SK-N-SH (cell line): ENCODE measurements around the gene CEACAM19. TPM values are rescaled to one million over a fixed set of nuclear protein-coding genes. Genes with fewer than 3 reads are reported as not detected.

Experiments used
- CTCF ChIA-PET: fragments of 300-600, 350-600 bp; formaldehyde crosslinking; extraction: SDS; loops from one replicate; lab custom pipeline; 2021; lab: Yijun Ruan, JAX
- POLR2A ChIA-PET: fragments of 350-600 bp; sonication (Branson Sonifier 250); formaldehyde crosslinking; extraction: SDS; loops from one replicate; lab custom pipeline; 2020; ENCODE audit warnings: antibody characterized with exemption, inconsistent platforms; lab: Yijun Ruan, JAX
- DNase-seq: peaks from one replicate; pipeline ENCODE4 v3.0.0; 2012
- H2AFZ ChIP-seq: fragments of 200-600 bp; sonication (generic); 2 replicates; pipeline ENCODE4 v1.8.1; 2016; ENCODE audit warnings: antibody characterized with exemption, mild to moderate bottlenecking, low read depth
- H3F3A ChIP-seq: fragments of 200-600 bp; sonication (generic); replicated peaks from 2 replicates; pipeline ENCODE3; 2016; ENCODE audit warnings: antibody characterized with exemption, mild to moderate bottlenecking; ENCODE audit not compliant: insufficient read depth
- H3K27ac ChIP-seq, 2 experiments: fragments of 200-500 bp in 1 of 2; fragments of 200-600 bp in 1 of 2; sonication (Bioruptor generic) in 1 of 2; sonication (generic), shearing (Covaris generic) in 1 of 2; 2 replicates each; pipeline versions ENCODE4 v1.5.1 to v1.6.1; 2014 to 2016; ENCODE audit warnings: low read depth in 2 of 2, inconsistent platforms in 1 of 2, low read length in 1 of 2, mild to moderate bottlenecking in 1 of 2, mixed read lengths in 1 of 2
- H3K27me3 ChIP-seq: fragments of 200-600 bp; sonication (generic), shearing (Covaris generic); 2 replicates; pipeline ENCODE4 v1.6.1; 2016; ENCODE audit warnings: mixed run types; ENCODE audit not compliant: insufficient read depth
- H3K36me3 ChIP-seq, 2 experiments: fragments of 200-500 bp in 1 of 2; fragments of 200-600 bp in 1 of 2; sonication (Bioruptor generic) in 1 of 2; sonication (generic) in 1 of 2; replicated peaks in 1 of 2; 2 replicates each; pipeline versions ENCODE3 to v1.5.1; 2014 to 2016; ENCODE audit warnings: low read length in 1 of 2, mild to moderate bottlenecking in 1 of 2; ENCODE audit not compliant: insufficient read depth in 2 of 2, control insufficient read depth in 1 of 2
- H3K4me1 ChIP-seq, 2 experiments: fragments of 200-500 bp in 1 of 2; fragments of 200-600 bp in 1 of 2; sonication (Bioruptor generic) in 1 of 2; sonication (generic), shearing (Covaris generic) in 1 of 2; 2 replicates each; pipeline versions ENCODE4 v1.5.1 to v1.6.1; 2014 to 2016; ENCODE audit warnings: low read depth in 1 of 2, low read length in 1 of 2, mixed run types in 1 of 2; ENCODE audit not compliant: insufficient read depth in 2 of 2, control insufficient read depth in 1 of 2
- H3K4me2 ChIP-seq: fragments of 200-600 bp; sonication (generic), shearing (Covaris generic); 2 replicates; pipeline ENCODE4 v1.6.1; 2017; ENCODE audit warnings: mixed run types
- H3K4me3 ChIP-seq, 2 experiments: fragments of 200-500 bp in 1 of 2; fragments of 200-600 bp in 1 of 2; sonication (Bioruptor generic) in 1 of 2; sonication (generic), shearing (Covaris generic) in 1 of 2; 2 replicates each; pipeline versions ENCODE4 v1.5.1 to v1.8.1; 2014 to 2016; ENCODE audit warnings: low read depth in 2 of 2, inconsistent platforms in 1 of 2, low read length in 1 of 2, mild to moderate bottlenecking in 1 of 2, mixed read lengths in 1 of 2, moderate library complexity in 1 of 2
- H3K79me2 ChIP-seq: fragments of 200-600 bp; sonication (generic); 2 replicates; pipeline ENCODE4 v1.8.1; 2017; ENCODE audit warnings: mild to moderate bottlenecking; ENCODE audit not compliant: insufficient read depth
- H3K9ac ChIP-seq: fragments of 200-600 bp; sonication (generic); 2 replicates; pipeline ENCODE4 v1.6.1; 2017; ENCODE audit warnings: mixed run types
- H3K9me2 ChIP-seq: fragments of 200-600 bp; sonication (generic); 2 replicates; pipeline ENCODE4 v1.6.1; 2017; ENCODE audit warnings: mixed run types
- H3K9me3 ChIP-seq: fragments of 200-600 bp; sonication (generic); 2 replicates; pipeline ENCODE4 v1.6.1; 2017; ENCODE audit warnings: mixed run types, mild to moderate bottlenecking, moderate library complexity
- H4K20me1 ChIP-seq: fragments of 200-600 bp; sonication (generic); 2 replicates; pipeline ENCODE4 v1.6.1; 2017; ENCODE audit warnings: mild to moderate bottlenecking, mixed run types; ENCODE audit not compliant: insufficient read depth
- CHD2 ChIP-seq: fragments of 150-350 bp; IDR thresholded peaks from 2 replicates; pipeline ENCODE4 v1.6.1; 2018; ENCODE audit warnings: low read length; ENCODE audit not compliant: partially characterized antibody
- EP300 ChIP-seq, 2 experiments: IDR thresholded peaks; 2 replicates each; pipeline versions ENCODE4 v1.4.0 to v1.6.1; 2012; ENCODE audit warnings: borderline replicate concordance in 1 of 2, low read depth in 1 of 2, low read length in 1 of 2
- EZH2phosphoT487 ChIP-seq: fragments of 200-600 bp; sonication (generic); IDR thresholded peaks from 2 replicates; pipeline ENCODE4 v1.6.1; 2017; ENCODE audit warnings: low read depth, mixed run types, mild to moderate bottlenecking, antibody characterized with exemption, moderate library complexity, borderline replicate concordance
- FOSL2 ChIP-seq: IDR thresholded peaks from 2 replicates; pipeline ENCODE4 v1.4.0; 2012; ENCODE audit warnings: low read depth, mild to moderate bottlenecking, moderate library complexity, borderline replicate concordance
- FOXJ3 ChIP-seq: sonication (generic); formaldehyde crosslinking; IDR thresholded peaks from 2 replicates; pipeline ENCODE4 v1.5.1; 2020; ENCODE audit warnings: mild to moderate bottlenecking, missing genetic modification reagents
- GATA2 ChIP-seq: sonication (generic); formaldehyde crosslinking; IDR thresholded peaks from 2 replicates; pipeline ENCODE4 v1.5.0; 2020; ENCODE audit warnings: mild to moderate bottlenecking, missing genetic modification reagents
- JUND ChIP-seq: IDR thresholded peaks from 2 replicates; pipeline ENCODE4 v1.4.0; 2012
- MEF2A ChIP-seq: IDR thresholded peaks from 2 replicates; pipeline ENCODE4 v1.4.0; 2012; ENCODE audit warnings: low read depth, borderline replicate concordance
- MXI1 ChIP-seq: IDR thresholded peaks from 2 replicates; pipeline ENCODE4 v1.6.1; 2012; ENCODE audit warnings: mild to moderate bottlenecking, low read depth, low read length, improper control_type of control experiment
- NRF1 ChIP-seq: IDR thresholded peaks from 2 replicates; pipeline ENCODE4 v1.6.1; 2012; ENCODE audit warnings: low read depth, mild to moderate bottlenecking, low read length
- POLR2AphosphoS5 ChIP-seq: IDR thresholded peaks from 2 replicates; pipeline ENCODE4 v1.6.1; 2012; ENCODE audit warnings: low read depth, low read length
- RAD21 ChIP-seq: IDR thresholded peaks from 2 replicates; pipeline ENCODE4 v1.6.1; 2012; ENCODE audit warnings: mild to moderate bottlenecking, low read length
- RCOR1 ChIP-seq: fragments of 150-350 bp; IDR thresholded peaks from 2 replicates; pipeline ENCODE4 v1.6.1; 2017; ENCODE audit warnings: antibody characterized with exemption, low read length
- RFX5 ChIP-seq: IDR thresholded peaks from 2 replicates; pipeline ENCODE4 v1.6.1; 2012; ENCODE audit warnings: mild to moderate bottlenecking, improper control_type of control experiment, low read length
- RXRA ChIP-seq: IDR thresholded peaks from 2 replicates; pipeline ENCODE4 v1.4.0; 2012; ENCODE audit warnings: low read depth, mild to moderate bottlenecking, borderline replicate concordance
- SIN3A ChIP-seq: IDR thresholded peaks from 2 replicates; pipeline ENCODE4 v1.6.1; 2012; ENCODE audit warnings: low read depth, mild to moderate bottlenecking, low read length, moderate library complexity, borderline replicate concordance
- TAF1 ChIP-seq: IDR thresholded peaks from 2 replicates; pipeline ENCODE4 v1.6.1; 2012; ENCODE audit warnings: low read depth, mild to moderate bottlenecking, low read length, moderate library complexity, borderline replicate concordance
- TCF12 ChIP-seq: IDR thresholded peaks from 2 replicates; pipeline ENCODE4 v1.4.0; 2012
- TEAD4 ChIP-seq: IDR thresholded peaks from 2 replicates; pipeline ENCODE4 v1.4.0; 2012; ENCODE audit warnings: mild to moderate bottlenecking, borderline replicate concordance; ENCODE audit not compliant: insufficient read depth
- YY1 ChIP-seq: IDR thresholded peaks from 2 replicates; pipeline ENCODE4 v1.4.0; 2012; ENCODE audit warnings: low read depth, mild to moderate bottlenecking
- WGBS: methylation state at CpG from one replicate; pipeline ENCODE4 v1.1.6; 2017; ENCODE audit warnings: low lambda C conversion rate; 5-methylcytosine and 5-hydroxymethylcytosine counted together
- polyA plus RNA-seq, 3 experiments: library from polyadenylated mRNA; depleted of rRNA; stranded (reverse); fragments of >200 nt; gene quantifications; 2 replicates each; pipeline ENCODE4 v1.2.3, GENCODE V29; 2012
- TF ChIP-seq, protein P1 (sequence below): IDR thresholded peaks from 2 replicates; pipeline ENCODE4 v1.4.0; 2012; ENCODE audit warnings: low read depth, borderline replicate concordance
- TF ChIP-seq, protein P2 (sequence below): IDR thresholded peaks from 2 replicates; pipeline ENCODE4 v1.6.1; 2012; ENCODE audit warnings: mild to moderate bottlenecking, low read depth, low read length, moderate library complexity

The CEACAM19 gene
- polyA plus RNA-seq, 1 of the 3 experiments (the other 2 are of a cell fraction): 2.0 TPM

DNA sequence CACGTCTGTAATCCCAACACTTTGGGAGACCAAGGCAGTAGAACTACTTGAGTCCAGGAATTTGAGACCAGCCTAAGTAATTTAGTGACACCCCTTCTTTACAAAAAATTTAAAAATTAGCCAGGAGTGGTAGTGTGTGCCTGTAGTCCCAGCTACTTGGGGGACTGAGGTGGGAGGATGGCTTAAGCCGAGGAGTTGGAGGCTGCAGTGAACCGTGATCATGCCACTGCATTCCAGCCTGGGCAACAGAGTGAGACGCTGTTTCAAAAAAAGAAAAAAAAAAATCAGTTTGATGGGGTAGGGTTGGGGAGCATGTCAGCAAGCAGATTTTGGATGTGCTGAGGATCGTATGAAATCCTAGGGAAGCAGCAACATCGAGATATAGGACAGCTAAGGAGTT lies 4.2 kb downstream of the CEACAM19 start:
- Histone ChIP-seq H3K4me1 (no peaks in the 10 kb centered on the region), H3K36me3 (no peaks in the 10 kb centered on the region), H3K9ac (no peak overlapping the region), H3K4me3 (no peak overlapping the region), H3K4me2 (no peak overlapping the region), H3K9me3 (no peaks in the 10 kb centered on the region), H3K27me3 (no peaks in the 10 kb centered on the region), H3K27ac (no peak overlapping the region), H3F3A (peaks cover 25% of the 10 kb centered on the region), H3K9me2 (no peaks in the 10 kb centered on the region), H2AFZ (no peak overlapping the region), H3K79me2 (no peaks in the 10 kb centered on the region; the same call in 1 of the 2 replicates), H4K20me1 (no peaks in the 10 kb centered on the region)
- TF ChIP-seq RAD21 (no peak), RFX5 (no peak), MEF2A (no peak), GATA2 (no peak), MXI1 (no peak), NRF1 (no peak), SIN3A (no peak)
- DNase-seq: no peak
- CTCF ChIA-PET: interaction anchor here (1.0 to 3.8 kb wide), 4 partner anchors 13 to 104 kb away, joined by 5 to 19 read pairs (median 10); no protein-coding TSS in a partner anchor
- POLR2A ChIA-PET: no interaction called here
- WGBS: 85% methylated on average over 6 of the region's 6 CpGs

GRCh38 chr19:44677019-44677811 lies 5.9 kb downstream of the CEACAM19 start:
- Histone ChIP-seq H3K4me3 (no peak overlapping the region), H3K9me2 (no peaks in the 10 kb centered on the region), H3K4me1 (no peaks in the 10 kb centered on the region), H3K9ac (peak overlapping the region; percentile 39; the same call in 1 of the 2 replicates), H2AFZ (peak overlapping the region; percentile 74), H3K9me3 (no peaks in the 10 kb centered on the region), H4K20me1 (no peaks in the 10 kb centered on the region), H3K27me3 (no peaks in the 10 kb centered on the region), H3K4me2 (peak overlapping the region; percentile 51), H3K36me3 (no peaks in the 10 kb centered on the region), H3F3A (peaks cover 28% of the 10 kb centered on the region), H3K27ac (peak overlapping the region in 1 of 2 experiments; percentile 87; a peak in 2 of 4 replicates), H3K79me2 (no peaks in the 10 kb centered on the region)
- CTCF ChIA-PET: interaction anchor here (1.0 to 1.7 kb wide), 4 partner anchors 12 to 107 kb away, joined by 3 to 7 read pairs (median 6); no protein-coding TSS in a partner anchor
- WGBS: 27% methylated on average over 8 of the region's 8 CpGs
- POLR2A ChIA-PET: no interaction called here
- peak; percentile 53 for DNase-seq
- TF ChIP-seq RCOR1 (no peak), YY1 (no peak), FOSL2 (peak; percentile 56; the same call in 1 of the 2 replicates), RXRA (no peak), MEF2A (no peak), GATA2 (no peak), RAD21 (no peak), FOXJ3 (CRISPR knock-in tag) (no peak), TEAD4 (peak; percentile 77; the same call in 1 of the 2 replicates), POLR2AphosphoS5 (no peak), EZH2phosphoT487 (no peak), EP300 (IDR thresholded peaks at IDR 0.05; ENCODE audit: borderline replicate concordance in 1 of 2, low read depth in 1 of 2, low read length in 1 of 2) (peak in 1 of 2 experiments; percentile 55; a peak in 1 of 4 replicates), TAF1 (no peak), TCF12 (peak; percentile 59), JUND (peak; percentile 70), CHD2 (no peak)
- TF ChIP-seq, protein P1, sequence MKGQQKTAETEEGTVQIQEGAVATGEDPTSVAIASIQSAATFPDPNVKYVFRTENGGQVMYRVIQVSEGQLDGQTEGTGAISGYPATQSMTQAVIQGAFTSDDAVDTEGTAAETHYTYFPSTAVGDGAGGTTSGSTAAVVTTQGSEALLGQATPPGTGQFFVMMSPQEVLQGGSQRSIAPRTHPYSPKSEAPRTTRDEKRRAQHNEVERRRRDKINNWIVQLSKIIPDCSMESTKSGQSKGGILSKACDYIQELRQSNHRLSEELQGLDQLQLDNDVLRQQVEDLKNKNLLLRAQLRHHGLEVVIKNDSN: peak; percentile 65; the same call in 1 of the 2 replicates
- TF ChIP-seq, protein P2, sequence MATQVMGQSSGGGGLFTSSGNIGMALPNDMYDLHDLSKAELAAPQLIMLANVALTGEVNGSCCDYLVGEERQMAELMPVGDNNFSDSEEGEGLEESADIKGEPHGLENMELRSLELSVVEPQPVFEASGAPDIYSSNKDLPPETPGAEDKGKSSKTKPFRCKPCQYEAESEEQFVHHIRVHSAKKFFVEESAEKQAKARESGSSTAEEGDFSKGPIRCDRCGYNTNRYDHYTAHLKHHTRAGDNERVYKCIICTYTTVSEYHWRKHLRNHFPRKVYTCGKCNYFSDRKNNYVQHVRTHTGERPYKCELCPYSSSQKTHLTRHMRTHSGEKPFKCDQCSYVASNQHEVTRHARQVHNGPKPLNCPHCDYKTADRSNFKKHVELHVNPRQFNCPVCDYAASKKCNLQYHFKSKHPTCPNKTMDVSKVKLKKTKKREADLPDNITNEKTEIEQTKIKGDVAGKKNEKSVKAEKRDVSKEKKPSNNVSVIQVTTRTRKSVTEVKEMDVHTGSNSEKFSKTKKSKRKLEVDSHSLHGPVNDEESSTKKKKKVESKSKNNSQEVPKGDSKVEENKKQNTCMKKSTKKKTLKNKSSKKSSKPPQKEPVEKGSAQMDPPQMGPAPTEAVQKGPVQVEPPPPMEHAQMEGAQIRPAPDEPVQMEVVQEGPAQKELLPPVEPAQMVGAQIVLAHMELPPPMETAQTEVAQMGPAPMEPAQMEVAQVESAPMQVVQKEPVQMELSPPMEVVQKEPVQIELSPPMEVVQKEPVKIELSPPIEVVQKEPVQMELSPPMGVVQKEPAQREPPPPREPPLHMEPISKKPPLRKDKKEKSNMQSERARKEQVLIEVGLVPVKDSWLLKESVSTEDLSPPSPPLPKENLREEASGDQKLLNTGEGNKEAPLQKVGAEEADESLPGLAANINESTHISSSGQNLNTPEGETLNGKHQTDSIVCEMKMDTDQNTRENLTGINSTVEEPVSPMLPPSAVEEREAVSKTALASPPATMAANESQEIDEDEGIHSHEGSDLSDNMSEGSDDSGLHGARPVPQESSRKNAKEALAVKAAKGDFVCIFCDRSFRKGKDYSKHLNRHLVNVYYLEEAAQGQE: no peak
